Endothelial cell of umbilical vein (primary cell): Measurements from ENCODE around the gene FGD5. TPM values are rescaled to one million over a fixed set of nuclear protein-coding genes. Genes with fewer than 3 reads are reported as not detected.

Experiments
- BruUV-seq: library from RNA; stranded (reverse); fragments of 400-500 nt; replicated peaks from 2 replicates; lab custom pipeline; 2021; lab: Mats Ljungman, UMichigan
- CTCF ChIA-PET: fragments of 300-600, 350-600 bp; sonication (Branson Sonifier 250); formaldehyde crosslinking; loops from one replicate; lab custom pipeline; 2021; ENCODE audit warnings: antibody characterized with exemption, inconsistent platforms; lab: Charles Lee
- POLR2A ChIA-PET: fragments of 300-600, 350-600 bp; sonication (Branson Sonifier 250); formaldehyde crosslinking; loops from one replicate; lab custom pipeline; 2021; ENCODE audit warnings: antibody characterized with exemption, inconsistent platforms; lab: Charles Lee
- DNase-seq: peaks from one replicate; pipeline ENCODE4 v3.0.0-alpha.2; 2011; ENCODE audit warnings: low read depth, low spot score
- FAIRE-seq: peaks from 2 replicates; lab custom pipeline; 2011; peaks lifted over from hg19 to GRCh38; lab: Jason Lieb, UNC
- H2AFZ ChIP-seq: 2 replicates; pipeline ENCODE4 v1.6.0; 2012; ENCODE audit warnings: low read depth, low read length, control low read depth, inconsistent platforms
- H3K27ac ChIP-seq: 2 replicates; pipeline ENCODE4 v1.5.1; 2011; ENCODE audit warnings: low read depth, mild to moderate bottlenecking, control low read depth, low read length, moderate library complexity; ENCODE audit not compliant: insufficient read depth
- H3K27me3 ChIP-seq, 2 experiments: 2 replicates each; pipeline versions ENCODE4 v1.6.0 to v1.6.1; 2011; ENCODE audit warnings: low read length in 2 of 2, mixed read lengths in 1 of 2; ENCODE audit not compliant: control insufficient read depth in 2 of 2, insufficient read depth in 2 of 2
- H3K36me3 ChIP-seq, 2 experiments: 2 replicates in 1 of 2; 3 replicates in 1 of 2; pipeline ENCODE4 v1.5.1; 2011; ENCODE audit warnings: low read length in 2 of 2, mild to moderate bottlenecking in 1 of 2, moderate library complexity in 1 of 2; ENCODE audit not compliant: control insufficient read depth in 2 of 2, insufficient read depth in 2 of 2; ENCODE audit errors: extremely low read depth in 1 of 2
- H3K4me1 ChIP-seq: 3 replicates; pipeline ENCODE4 v1.5.1; 2011; ENCODE audit warnings: mild to moderate bottlenecking, low read length; ENCODE audit not compliant: control insufficient read depth, insufficient read depth; ENCODE audit errors: extremely low read depth
- H3K4me2 ChIP-seq: 2 replicates; pipeline ENCODE4 v1.6.1; 2011; ENCODE audit warnings: low read length, control low read depth, mixed read lengths; ENCODE audit not compliant: insufficient read depth
- H3K4me3 ChIP-seq, 3 experiments: fragments of 200-600 bp in 1 of 3; sonication (generic), shearing (Covaris generic) in 1 of 3; replicated peaks in 1 of 3; 2 replicates each; pipeline ENCODE4 v1.5.1; 2011 to 2016; ENCODE audit warnings: control low read depth in 3 of 3, low read length in 3 of 3, mild to moderate bottlenecking in 2 of 3, inconsistent platforms in 1 of 3, low read depth in 1 of 3, moderate library complexity in 1 of 3; ENCODE audit not compliant: insufficient read depth in 1 of 3
- H3K79me2 ChIP-seq: 2 replicates; pipeline ENCODE4 v1.6.0; 2012; ENCODE audit warnings: low read length, inconsistent platforms; ENCODE audit not compliant: control insufficient read depth, insufficient read depth
- H3K9ac ChIP-seq: replicated peaks from 2 replicates; pipeline ENCODE3; 2011; ENCODE audit warnings: low read length, control low read depth; ENCODE audit not compliant: insufficient read depth; ENCODE audit errors: extremely low read depth
- H3K9me1 ChIP-seq: replicated peaks from 3 replicates; pipeline ENCODE4 v1.6.0; 2011; ENCODE audit warnings: mild to moderate bottlenecking, low read length; ENCODE audit not compliant: control insufficient read depth, insufficient read depth; ENCODE audit errors: extremely low read depth
- H3K9me3 ChIP-seq: replicated peaks from 2 replicates; pipeline ENCODE4 v1.5.1; 2012; ENCODE audit warnings: low read length, inconsistent platforms; ENCODE audit not compliant: control insufficient read depth, insufficient read depth
- H4K20me1 ChIP-seq: replicated peaks from 2 replicates; pipeline ENCODE3; 2011; ENCODE audit warnings: mild to moderate bottlenecking, low read length; ENCODE audit not compliant: control insufficient read depth, insufficient read depth; ENCODE audit errors: extremely low read depth
- GATA2 ChIP-seq: IDR thresholded peaks from 2 replicates; pipeline ENCODE4 v1.7.0; 2011; ENCODE audit warnings: low read depth, mild to moderate bottlenecking, moderate library complexity, mixed read lengths, low read length; ENCODE audit not compliant: insufficient read length, insufficient read depth
- MYC ChIP-seq: IDR thresholded peaks from one replicate; pipeline ENCODE4 v1.6.1; 2011; ENCODE audit warnings: mild to moderate bottlenecking, low read depth, low read length
- POLR2A ChIP-seq: IDR thresholded peaks from 2 replicates; pipeline ENCODE4 v1.6.1; 2012; ENCODE audit warnings: low read depth, mild to moderate bottlenecking, control low read depth, low read length
- dilution Hi-C: fragments of 300-500 bp; cut with MboI; formaldehyde crosslinking; loops from one replicate; pipeline ENCODE4 v1.15.0; 2019; ENCODE audit warnings: low sequenced_read_pairs; ENCODE audit not compliant: extremely low pct_ligation_motif_present
- intact Hi-C: fragments of 100-400 bp; cut with micrococcal nuclease; formaldehyde crosslinking; loops from one replicate; pipeline ENCODE4 v1.10.0; 2022
- polyA plus RNA-seq, 4 experiments: library from polyadenylated mRNA; depleted of rRNA in 3 of 4; stranded (reverse) in 3 of 4; unstranded in 1 of 4; fragments of >200 nt; gene quantifications; 2 replicates each; pipeline versions ENCODE4 v1.2.1 to v1.2.3, GENCODE V29; 2011 to 2012; ENCODE audit warnings: missing spikeins in 1 of 4
- total RNA-seq: library from RNA; stranded (reverse); gene quantifications from 2 replicates; pipeline ENCODE4 v1.2.3, GENCODE V29; 2021
- TF ChIP-seq, protein P1 (sequence below): IDR thresholded peaks from 2 replicates; pipeline ENCODE4 v1.6.1; 2011; ENCODE audit not compliant: insufficient read depth, insufficient read length

Gene FGD5
- total and polyA plus RNA-seq, 2 donors (not counting 3 experiments of a cell fraction or from before 2014, with no cell fraction given) = 49.6 to 134 TPM

DNA sequence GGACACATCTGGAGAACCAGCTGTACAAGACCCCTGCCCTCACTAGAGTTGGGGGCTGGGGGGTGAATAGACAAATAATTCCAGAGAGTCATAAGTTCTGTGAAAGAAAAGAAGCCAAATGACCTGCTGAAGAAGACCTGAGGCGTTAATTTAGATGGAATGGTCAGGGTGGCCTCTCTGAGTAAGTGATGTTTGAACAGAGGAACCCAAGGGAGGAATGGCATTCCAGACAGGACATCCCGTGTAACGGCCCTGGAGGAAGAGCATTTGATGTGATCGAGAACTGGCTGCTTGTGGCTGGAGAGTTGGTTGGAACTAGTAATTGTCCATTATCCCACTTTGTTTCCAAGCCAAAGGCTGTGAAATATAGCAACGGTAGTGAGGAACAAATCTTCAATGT, 130.4 kb downstream of the FGD5 start:
- H3K4me1 ChIP-seq = peaks cover 38% of the 10 kb centered on the region
- no peaks in the 10 kb centered on the region for H3K27me3 ChIP-seq
- BruUV-seq = no TSS peak
- intact Hi-C loops = loop anchor here (2.0 to 10.0 kb wide), 3 partner anchors 42 to 804 kb away; no protein-coding TSS in a partner anchor
- H3K9ac ChIP-seq = peak overlapping the region; percentile 91
- peak overlapping the region; percentile 94 for H3K27ac ChIP-seq
- peak; percentile 85 for FAIRE-seq
- peaks cover 79% of the 10 kb centered on the region for H3K79me2 ChIP-seq
- H3K4me2 ChIP-seq = peak overlapping the region; percentile 97
- TF ChIP-seq MYC (no peak), POLR2A (peak; percentile 32)
- H3K9me1 ChIP-seq = no peaks in the 10 kb centered on the region
- H3K4me3 ChIP-seq = peak overlapping the region; percentile 43 to 81 (median 46)
- dilution Hi-C loops = no loop called here
- ChIA-PET CTCF (no interaction called here), POLR2A (no interaction called here)
- peaks cover 4% of the 10 kb centered on the region for H4K20me1 ChIP-seq
- peak; percentile 64 for DNase-seq
- peaks cover 4 to 5% of the 10 kb centered on the region in 2 experiments for H3K36me3 ChIP-seq
- no peaks in the 10 kb centered on the region for H3K9me3 ChIP-seq
- peak overlapping the region; percentile 57 for H2AFZ ChIP-seq

DNA sequence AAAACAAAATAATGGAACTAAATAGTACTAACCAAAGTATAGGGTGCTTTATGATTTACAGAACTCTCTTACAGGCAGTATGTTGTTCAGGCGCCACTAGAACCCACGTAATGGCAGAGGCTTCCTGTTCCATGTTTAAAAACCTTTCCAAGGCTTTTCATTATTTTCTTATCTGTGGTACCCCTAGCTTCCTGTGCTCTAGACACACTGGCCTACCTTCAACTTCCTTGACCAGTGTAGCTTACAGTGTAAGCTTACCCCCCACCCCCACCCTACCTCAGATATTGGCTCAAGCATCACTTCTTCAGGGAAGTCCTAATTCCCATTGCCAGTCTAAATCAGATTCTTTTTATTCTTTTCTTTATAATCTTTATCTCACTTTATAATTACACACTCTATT, 131.5 kb downstream of the FGD5 start:
- Histone ChIP-seq H3K79me2 (peaks cover 78% of the 10 kb centered on the region), H3K4me2 (peak overlapping the region; percentile 97), H3K9ac (peak overlapping the region; percentile 46), H3K4me3 (peak overlapping the region in 1 of 3 experiments; percentile 38), H2AFZ (peak overlapping the region; percentile 22), H3K27ac (peak overlapping the region; percentile 94), H4K20me1 (peaks cover 4% of the 10 kb centered on the region), H3K27me3 (no peaks in the 10 kb centered on the region), H3K9me1 (no peaks in the 10 kb centered on the region), H3K36me3 (peaks cover under 1 to 4% of the 10 kb centered on the region in 2 experiments), H3K4me1 (peaks cover 38% of the 10 kb centered on the region), H3K9me3 (no peaks in the 10 kb centered on the region)
- dilution Hi-C loops = no loop called here
- intact Hi-C loops = no loop called here
- no TSS peak for BruUV-seq
- POLR2A ChIA-PET = no interaction called here
- TF ChIP-seq GATA2 = peak; percentile 25
- TF ChIP-seq, protein P1, sequence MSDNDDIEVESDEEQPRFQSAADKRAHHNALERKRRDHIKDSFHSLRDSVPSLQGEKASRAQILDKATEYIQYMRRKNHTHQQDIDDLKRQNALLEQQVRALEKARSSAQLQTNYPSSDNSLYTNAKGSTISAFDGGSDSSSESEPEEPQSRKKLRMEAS = no peak
- peak; percentile 82 for DNase-seq
- FAIRE-seq = peak; percentile 89
- CTCF ChIA-PET = interaction anchor here (1.3 to 1.4 kb wide), 2 partner anchors 16 to 29 kb away, joined by 3 to 6 read pairs; no protein-coding TSS in a partner anchor
